Brain microvascular endothelial cell (primary cell): Measurements from ENCODE around the gene ERC2.

ENCODE experiments used
- DNase-seq: peaks from one replicate; pipeline ENCODE4 v3.0.0-alpha.2; 2020
- H3K27ac ChIP-seq: fragments of 250-450 bp; sonication (Bioruptor Pico); 2 replicates; pipeline ENCODE4 v1.5.1; 2020; ENCODE audit warnings: mild to moderate bottlenecking, moderate library complexity
- H3K27me3 ChIP-seq: fragments of 250-450 bp; sonication (Bioruptor Pico); replicated peaks from 2 replicates; pipeline ENCODE4 v1.5.1; 2020; ENCODE audit warnings: mild to moderate bottlenecking
- H3K36me3 ChIP-seq: fragments of 250-450 bp; sonication (Bioruptor Pico); replicated peaks from 2 replicates; pipeline ENCODE4 v1.5.1; 2020; ENCODE audit warnings: mild to moderate bottlenecking
- H3K4me3 ChIP-seq: 2 replicates; pipeline ENCODE4 v1.5.1; 2011; ENCODE audit warnings: low read depth, mild to moderate bottlenecking, control low read depth, low read length, moderate library complexity
- in situ Hi-C: cut with HindIII; loops from 2 replicates; pipeline ENCODE4 v1.10.0; 2017; ENCODE audit warnings: low sequenced_read_pairs, low pct_ligation_motif_present
- TF ChIP-seq, protein P1 (sequence below): IDR thresholded peaks from 2 replicates; pipeline ENCODE4 v1.5.1; 2011; ENCODE audit warnings: low read depth, mild to moderate bottlenecking, moderate library complexity, low read length, control low read depth, inconsistent platforms; ENCODE audit errors: missing control alignments

ERC2 gene

DNA sequence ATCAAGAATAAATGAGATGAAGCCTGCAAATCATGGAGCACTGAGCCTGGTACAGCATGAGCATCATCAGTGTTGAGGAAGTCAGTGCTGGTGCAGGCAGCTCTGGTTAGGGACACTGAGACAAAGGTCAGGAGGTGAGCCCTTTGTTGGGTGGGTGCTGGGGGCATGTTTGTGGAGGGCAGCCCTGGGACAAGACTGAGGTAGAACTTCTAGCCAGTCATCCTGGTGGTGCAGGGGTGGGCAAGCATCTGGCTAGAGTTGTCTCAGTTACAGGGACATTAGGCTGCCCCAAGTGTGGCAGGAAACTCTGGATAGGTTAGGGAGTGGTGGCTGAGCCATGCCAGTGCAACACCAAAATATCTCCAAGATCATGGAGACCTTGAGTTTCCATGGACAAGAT lies 1008.4 kb downstream of the ERC2 start:
- TF ChIP-seq, protein P1, sequence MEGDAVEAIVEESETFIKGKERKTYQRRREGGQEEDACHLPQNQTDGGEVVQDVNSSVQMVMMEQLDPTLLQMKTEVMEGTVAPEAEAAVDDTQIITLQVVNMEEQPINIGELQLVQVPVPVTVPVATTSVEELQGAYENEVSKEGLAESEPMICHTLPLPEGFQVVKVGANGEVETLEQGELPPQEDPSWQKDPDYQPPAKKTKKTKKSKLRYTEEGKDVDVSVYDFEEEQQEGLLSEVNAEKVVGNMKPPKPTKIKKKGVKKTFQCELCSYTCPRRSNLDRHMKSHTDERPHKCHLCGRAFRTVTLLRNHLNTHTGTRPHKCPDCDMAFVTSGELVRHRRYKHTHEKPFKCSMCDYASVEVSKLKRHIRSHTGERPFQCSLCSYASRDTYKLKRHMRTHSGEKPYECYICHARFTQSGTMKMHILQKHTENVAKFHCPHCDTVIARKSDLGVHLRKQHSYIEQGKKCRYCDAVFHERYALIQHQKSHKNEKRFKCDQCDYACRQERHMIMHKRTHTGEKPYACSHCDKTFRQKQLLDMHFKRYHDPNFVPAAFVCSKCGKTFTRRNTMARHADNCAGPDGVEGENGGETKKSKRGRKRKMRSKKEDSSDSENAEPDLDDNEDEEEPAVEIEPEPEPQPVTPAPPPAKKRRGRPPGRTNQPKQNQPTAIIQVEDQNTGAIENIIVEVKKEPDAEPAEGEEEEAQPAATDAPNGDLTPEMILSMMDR, result no peak
- in situ Hi-C loops, result no loop called here
- Histone ChIP-seq H3K27me3 (no peaks in the 10 kb centered on the region), H3K27ac (no peak overlapping the region), H3K36me3 (no peaks in the 10 kb centered on the region), H3K4me3 (no peak overlapping the region)
- no peak for DNase-seq
